22Rv1 (cell line): ENCODE data around the gene CEBPB.

Experiments used
- CTCF ChIP-seq: fragments of 450-650 bp; IDR thresholded peaks from 2 replicates; pipeline ENCODE4 v1.5.1; 2017; ENCODE audit warnings: mild to moderate bottlenecking
- ZFX ChIP-seq: fragments of 450-650 bp; IDR thresholded peaks from 2 replicates; pipeline ENCODE4 v1.6.1; 2017; ENCODE audit warnings: antibody characterized with exemption, borderline replicate concordance

- TF ChIP-seq CTCF, result no peak
- TF ChIP-seq ZFX, result no peak
These were observed 1.6 kb upstream of the CEBPB start for GRCh38 chr20:50188879-50189680.
